OCI-M2 (cell line): ENCODE measurements around the gene FRMD3.

Source experiments
- DNase-seq: peaks from one replicate; lab custom pipeline; 2025; ENCODE audit not compliant: unreplicated experiment; lab: John Stamatoyannopoulos, UW

The FRMD3 gene

DNA sequence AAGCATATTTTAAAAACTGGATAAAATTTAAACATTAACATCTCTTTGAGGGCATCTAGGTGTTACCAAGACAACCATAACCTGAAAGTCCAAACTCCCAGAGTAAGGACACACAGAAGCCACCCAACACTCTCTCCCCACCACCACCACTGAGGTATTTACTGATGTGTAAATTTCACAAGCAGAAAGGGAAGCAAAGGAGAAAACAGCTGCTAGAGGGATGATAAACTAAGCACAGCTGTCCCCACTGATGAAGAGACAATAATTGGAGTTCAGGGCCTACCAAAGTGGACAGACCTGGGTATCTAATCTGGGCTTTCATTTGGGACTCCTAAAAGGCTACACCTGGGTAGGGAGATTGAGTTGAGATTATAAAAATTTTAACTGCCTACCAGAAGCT lies 63.6 kb downstream of the FRMD3 start:
- no peak for DNase-seq

DNA sequence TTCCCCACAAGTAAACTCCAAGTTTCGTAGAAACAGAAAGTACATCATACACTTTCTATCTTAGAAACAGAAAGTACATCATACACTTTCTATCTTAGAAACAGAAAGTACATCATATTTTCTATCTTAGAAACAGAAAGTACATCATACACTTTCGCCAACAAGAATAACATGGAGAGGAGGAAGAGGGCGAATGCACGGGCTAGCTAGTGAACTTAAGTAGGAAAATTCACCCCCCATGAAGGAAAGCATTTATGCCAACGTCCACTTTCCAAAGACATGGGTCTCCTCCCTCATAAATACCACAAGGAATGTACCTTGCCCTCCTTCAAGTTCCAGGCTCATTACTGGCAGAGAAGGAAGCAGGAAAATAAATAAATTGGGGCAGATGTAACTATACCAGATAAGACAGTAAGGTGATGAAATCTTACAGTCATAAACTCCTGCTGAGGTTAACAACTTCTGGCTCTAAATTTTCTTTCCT lies 64.7 kb downstream of the FRMD3 start:
- DNase-seq: no peak

DNA sequence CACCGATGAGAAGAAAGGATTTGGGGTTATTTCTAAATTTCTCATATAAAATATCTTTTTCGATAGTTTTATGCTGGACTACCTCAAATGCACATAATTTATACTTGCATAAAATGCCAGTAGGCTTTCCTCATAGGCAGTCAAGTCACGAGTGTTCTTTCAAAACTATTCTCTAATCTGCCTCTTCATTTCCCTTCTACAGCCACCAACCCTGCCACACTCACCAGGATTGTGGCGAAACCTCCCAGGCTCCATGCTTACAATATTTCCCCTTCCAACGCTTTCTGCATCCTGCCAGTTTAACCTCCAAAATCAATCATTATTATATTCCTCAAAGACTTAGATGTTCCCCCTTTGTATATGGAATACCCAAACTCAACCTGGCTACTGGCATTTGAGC lies 65.4 kb downstream of the FRMD3 start:
- no peak for DNase-seq

DNA sequence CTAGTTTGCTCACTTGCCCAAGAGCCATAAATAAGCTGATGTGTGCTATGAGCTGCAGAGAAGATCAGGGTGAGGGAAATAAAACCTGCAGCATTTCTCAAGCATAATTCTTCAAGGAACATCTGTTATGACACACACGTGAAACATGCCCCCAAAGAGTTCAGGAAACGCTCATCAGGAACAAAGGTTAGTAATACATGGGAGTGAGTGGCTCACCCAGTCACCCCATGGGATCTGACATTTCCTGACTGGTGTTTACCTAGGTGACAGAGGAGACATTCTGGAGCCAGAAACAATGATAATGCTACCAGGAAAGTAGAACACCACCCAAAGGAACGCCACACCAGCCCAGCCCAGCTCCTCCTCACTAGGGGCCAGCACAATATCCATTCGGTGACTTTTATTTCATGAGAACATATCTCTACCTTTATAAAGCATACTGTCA lies 66.0 kb downstream of the FRMD3 start:
- no peak for DNase-seq

DNA sequence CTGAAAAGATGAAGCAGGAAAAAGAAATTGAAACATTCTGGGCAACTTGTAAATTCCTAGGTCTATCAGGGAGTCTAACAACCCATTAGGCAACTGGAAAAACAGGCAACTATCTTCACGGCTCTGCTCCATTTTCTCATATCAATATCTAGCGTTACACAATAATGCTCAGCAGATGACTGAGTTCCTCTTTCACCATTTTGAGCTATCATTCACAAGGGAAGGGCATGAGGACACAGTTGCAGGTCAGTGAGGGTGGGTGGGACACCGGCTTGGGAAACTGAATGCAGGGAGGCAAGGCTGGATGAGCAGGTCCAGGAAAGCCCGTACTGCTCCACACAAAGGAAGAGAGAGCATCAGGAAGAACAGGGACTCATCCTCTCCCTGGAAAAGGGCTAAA lies 67.0 kb downstream of the FRMD3 start:
- no peak for DNase-seq

DNA sequence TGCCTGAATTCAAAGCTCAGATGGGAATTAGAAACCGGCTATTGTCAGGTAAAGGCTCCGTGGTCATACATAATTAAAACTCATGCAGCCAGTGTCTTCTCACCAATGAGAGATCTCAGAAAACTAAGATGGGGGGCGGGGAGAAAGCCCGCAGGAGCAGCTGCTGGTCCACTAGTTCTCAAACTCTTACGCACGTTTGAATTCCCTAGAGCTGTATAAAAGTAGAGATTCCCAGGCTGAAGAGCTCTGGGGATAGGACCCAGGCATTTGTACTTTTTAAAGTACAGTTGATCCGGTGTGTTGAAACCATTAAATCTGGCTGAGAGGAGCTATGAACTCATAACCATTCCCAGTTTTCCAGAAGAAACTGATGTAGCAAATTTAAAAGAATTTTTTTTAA lies 68.5 kb downstream of the FRMD3 start:
- no peak for DNase-seq

DNA sequence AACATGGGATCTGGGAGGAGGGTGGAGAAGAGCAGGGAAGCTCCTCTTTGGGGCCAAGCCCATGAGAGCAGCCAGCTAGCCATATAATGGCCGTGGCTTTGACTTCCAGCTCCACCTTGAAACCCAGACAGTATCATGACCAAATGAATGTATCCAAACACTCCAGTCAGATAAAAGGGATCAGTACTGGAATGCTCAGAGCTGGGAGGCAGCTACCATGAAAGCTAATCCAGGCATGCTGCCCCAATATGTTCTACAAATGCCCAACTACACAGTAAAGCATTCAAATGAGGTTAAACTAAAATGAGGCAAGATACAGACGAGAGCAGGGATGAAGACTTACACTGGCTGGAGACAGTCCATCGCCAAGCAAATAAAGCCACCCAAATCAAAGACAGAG lies 69.4 kb downstream of the FRMD3 start:
- DNase-seq: no peak

DNA sequence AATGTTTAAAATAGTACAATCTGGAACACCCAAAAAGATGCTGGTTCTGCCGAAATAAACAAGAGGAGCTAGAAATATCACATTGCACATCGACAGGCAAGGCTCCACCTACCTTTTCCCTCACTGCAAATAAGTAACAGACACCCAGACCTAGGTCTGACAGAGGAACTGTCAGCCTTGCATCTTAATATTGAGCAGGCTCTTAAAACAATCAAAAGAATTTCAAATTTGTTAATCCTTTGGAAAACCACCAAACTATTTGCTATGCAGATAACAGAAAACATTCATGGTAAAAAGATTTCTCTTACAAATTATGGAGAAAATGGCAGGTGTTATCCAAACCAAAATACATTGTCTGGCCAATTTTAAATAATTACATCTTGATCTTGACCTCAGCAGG lies 71.3 kb downstream of the FRMD3 start:
- no peak for DNase-seq

DNA sequence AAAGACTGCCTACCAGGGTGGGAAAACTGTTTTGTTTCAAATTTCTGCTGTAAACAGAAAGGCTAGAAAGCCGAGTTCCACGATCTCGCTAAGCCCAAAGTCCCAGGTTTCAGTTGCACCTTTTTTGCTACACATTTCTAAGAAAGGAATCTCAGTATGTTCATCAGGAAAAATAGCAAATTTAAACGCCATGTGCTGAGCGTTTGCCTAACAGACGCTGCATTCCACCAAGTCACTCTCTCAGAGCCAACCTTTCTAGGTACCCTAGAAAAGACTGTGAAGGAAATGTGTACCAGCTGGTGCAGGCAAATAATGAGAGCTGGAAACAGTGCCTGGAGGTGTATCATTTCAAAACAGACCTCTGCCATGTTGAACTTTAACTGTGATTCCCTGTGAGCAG lies 71.8 kb downstream of the FRMD3 start:
- no peak for DNase-seq

DNA sequence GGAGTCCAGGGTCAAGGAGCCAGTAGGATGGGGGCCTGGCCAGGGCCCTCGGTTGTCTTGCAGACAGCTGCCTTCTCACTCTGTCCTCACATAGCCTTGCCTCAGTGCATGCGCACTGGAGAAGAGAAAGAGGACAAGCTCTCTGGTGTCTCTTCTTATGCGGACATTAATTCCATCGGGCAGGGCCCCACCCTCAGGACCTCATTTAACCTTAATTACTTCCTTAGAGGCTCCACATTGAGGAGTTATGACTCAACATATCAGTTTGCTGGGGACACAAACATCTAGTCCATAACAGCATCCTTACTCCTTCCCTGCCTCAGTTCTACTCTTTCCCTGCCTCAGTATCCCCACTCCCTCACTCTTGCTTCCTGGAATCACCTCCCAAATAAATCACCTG lies 78.4 kb downstream of the FRMD3 start:
- no peak for DNase-seq

DNA sequence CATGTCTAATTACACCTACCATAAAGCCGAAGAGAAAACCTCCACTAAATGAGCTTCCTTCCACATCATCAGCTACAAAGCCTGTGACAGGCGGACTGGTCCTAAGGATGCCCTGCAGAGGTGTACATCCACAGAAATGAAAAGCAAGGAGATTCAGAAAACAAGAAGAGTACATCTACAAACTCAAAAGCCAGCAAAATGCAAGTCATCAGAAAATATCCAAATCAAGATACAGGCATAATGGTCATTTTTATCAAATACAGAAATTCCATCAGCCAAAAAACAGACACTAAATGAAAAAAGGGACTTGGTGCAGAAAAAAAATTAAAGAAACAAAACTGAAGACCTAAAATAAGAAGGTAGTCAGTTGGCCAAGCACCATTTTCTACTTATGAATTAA lies 79.7 kb downstream of the FRMD3 start:
- DNase-seq: no peak

DNA sequence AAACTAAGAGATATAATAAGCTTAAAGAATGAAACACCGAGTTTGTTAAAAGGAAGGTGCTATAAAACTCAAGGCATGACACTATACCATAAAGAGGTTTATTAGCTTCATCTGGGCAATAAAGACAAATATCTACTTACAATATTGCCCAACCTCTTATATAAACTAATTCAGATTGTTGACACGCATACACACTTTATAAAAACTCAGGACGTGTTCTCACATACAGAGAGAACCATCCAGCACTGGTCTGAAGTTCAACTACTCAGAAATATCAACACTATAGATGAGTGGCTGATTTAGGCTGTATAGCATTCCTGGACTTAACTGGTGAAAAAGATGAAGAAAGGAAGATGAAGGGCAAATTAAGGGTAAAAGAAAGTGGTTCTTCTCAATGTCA lies 81.2 kb downstream of the FRMD3 start:
- no peak for DNase-seq

DNA sequence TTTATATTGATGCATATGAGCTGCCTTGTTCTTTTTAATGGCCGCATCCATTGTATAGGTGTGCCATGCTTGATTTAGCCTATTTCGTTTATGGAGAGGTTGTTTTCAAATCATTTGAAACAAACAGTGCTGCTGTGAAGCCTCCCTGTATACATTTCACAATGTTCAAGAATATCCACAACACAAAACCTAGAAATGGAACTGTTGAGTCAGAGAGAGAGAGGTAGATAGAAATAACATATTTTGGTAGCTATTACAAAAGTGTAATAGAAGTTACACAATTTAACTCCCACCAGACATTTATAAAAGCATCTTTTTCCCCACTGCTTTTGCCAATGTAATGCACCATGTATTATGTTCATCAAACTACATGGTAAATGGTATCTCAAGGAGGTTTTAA lies 82.0 kb downstream of the FRMD3 start:
- no peak for DNase-seq

DNA sequence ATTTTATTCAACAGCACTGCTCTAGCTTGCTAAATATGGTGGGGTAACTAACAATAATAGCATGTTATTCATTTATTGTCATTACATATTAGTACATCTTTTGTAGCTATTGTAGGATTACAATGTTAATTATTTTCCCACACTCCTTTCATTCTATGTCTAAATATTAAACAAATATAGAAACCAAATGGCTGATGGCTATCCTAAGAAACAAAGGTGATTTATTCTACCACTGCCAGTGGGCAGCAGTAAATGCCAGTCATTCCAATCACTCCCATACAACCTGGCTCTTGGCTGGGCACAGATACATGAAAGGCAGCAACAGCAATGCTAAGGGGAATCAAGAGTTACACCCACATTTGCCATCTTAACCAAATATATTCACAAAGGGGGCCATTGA lies 84.1 kb downstream of the FRMD3 start:
- no peak for DNase-seq

DNA sequence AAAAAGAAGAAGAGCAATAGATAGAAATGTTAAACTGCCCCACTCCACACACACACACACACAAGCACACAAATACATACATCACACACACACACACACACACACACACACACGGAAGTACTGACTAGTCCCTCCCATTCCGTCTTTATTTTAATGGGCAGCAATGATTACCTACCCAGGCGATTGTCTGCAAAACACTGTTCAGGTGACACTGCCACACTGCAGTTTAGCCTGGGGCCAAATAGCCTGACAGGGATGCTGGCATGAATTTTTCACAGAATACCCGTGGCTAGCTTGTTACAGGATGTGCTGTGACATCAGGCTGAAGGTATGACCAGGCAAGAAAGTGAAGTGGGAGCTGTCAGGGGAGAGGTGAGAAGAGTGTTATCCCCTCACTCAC lies 86.9 kb downstream of the FRMD3 start:
- no peak for DNase-seq

DNA sequence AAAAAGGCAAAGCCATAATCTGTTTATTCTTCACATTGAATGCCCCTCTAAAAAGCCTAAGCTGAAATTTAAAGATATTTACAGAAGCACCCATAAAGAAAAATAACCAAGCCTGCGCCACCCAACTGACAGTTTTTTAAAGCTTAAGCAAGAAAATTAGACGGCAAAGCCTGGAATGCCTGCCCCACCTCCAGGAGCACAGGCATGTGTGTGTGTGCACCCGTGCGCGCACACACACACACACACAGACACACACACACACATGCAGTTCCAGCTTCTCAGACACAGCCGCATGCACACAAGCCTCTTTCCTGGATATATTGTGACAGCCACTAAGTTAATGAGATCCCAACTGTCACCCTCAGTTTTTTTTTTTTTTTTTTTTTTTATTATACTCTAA lies 88.2 kb downstream of the FRMD3 start:
- DNase-seq: no peak

DNA sequence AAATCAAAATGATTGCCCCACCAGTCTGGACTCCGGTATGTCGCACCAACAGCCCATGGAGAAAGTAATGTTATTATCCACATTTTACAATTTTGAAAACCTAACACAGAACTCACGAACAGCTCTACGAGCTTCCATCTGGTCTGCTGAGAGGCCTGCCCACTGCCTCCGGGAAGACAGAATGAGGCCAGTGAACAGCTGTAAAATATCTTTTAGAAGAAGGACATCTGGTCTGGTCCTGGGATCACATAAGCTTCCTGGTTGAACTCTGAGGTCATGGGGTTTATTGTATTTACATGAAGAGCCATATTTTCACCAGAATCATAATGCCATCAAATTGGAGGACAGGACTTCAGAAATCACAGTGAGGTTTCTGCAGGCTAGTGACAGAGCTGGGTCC lies 89.0 kb downstream of the FRMD3 start:
- no peak for DNase-seq

DNA sequence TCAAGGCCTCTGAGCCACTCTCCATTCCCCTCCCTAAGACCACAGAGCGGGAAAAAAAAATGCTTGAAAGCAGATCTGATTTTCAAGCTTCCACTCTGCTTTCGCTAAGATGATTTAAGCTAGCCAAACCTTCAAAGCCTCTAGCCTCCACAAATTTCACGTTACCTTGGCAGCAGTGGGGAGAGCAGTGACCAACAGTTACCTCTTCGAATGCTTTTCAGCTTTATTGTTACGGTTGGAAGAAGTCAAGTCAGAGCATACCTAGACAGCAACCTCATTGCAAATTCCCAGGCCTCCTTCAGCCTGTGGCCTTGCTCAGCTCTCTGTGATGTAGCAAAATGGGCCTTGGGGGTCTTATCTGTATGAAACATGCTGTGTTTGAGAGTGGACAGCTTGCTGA lies 89.6 kb downstream of the FRMD3 start:
- DNase-seq: no peak

DNA sequence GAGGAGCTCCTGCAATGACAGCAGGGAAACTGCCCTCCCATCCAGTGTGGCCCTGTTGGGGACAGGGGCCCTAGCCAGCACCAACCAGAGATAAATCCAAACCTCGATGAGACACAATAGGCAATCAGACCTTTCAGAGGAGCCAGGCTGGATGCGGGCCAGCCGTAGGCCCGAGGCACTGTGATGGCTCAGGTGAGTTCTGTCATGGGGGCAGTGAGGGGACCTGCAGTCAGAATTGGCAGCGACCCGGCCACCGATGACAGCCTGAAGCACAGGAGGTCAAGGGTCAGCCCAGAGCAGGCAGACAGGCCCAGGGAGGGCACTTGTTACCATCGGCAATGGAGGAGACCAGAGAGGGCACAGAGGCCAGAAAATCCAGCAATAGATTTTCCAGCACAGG lies 90.8 kb downstream of the FRMD3 start:
- no peak for DNase-seq

DNA sequence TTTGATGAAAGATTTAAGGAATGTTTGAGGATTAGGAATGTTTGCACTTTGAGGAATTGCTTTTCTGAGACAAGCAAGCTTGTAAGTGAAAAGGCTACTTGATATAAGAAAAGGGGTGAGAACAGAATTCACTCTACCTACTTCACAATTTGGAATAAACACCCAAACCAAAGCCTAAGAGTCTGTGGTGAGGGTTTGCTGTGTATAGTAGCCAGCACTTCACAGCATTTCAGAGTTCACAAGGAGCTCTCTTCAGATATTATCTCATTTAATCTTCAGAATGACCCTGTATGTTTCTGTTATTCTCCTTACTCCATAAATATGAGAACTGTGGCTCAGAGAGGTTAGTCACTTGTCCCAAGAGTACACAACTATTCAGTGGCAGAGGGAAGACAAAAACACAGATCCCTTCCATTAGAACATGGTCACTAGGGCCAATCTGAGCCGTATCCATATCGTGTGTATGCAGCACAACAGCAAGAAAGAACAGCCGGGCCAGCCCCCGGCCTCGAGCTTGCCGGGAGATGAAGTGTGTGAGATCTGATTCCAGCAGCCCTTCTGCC lies 92.4 kb downstream of the FRMD3 start:
- DNase-seq: no peak

DNA sequence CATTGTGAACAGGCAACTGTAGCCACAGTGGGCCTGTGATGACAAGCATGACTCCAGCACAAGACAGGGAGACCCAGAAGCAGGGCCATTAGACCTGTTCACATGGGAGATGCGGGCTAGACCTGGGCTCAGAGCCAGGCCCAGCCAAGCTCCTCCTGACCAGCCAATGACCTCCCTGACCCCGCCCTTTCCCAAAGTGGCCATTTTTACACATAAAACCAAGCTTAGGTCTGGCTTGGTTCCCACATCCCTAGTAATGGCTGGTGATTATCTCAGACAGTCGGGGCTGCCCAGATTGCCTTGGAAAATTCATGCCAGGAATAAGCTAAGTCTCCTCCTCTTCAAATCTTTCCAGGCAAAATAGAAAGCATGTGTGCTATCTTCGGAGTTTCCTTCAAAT lies 94.1 kb downstream of the FRMD3 start:
- no peak for DNase-seq

DNA sequence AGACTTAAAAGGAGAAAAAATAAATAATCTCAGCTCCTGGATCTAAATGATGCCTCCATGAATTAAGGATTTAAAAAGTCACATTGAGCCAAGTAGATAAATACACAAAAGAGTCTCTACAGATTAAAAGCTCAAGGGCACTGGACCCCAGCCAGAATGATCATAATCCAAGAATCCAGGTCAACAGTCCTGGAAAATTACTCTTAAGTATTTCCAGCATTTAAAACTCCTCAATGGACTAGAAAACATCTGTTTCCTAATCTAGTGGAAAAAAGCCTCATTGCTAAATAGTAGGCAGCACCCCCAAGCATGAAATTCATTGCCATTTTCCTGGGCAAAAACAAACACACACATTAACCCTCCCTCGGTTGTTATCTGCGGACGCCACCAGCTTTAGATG lies 96.8 kb downstream of the FRMD3 start:
- no peak for DNase-seq

DNA sequence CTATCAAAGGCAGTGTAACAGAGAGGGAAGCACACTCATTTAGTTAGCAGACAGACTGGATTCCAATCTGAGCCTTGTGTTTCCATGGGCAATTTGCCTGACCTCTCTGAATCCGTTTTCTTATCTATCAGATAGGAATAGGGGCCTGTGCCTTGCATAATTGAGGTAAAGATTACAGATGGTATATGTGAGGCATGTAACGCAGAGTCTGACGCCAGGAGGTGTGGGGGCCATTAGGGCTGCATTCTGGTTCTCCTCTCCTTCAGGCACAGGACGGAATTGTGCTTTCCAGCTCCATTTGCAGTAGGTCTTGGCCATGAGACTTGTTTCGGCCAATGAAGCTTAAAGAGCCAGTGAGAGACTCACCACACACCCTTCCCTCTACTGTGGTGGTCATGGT lies 97.6 kb downstream of the FRMD3 start:
- DNase-seq: no peak

DNA sequence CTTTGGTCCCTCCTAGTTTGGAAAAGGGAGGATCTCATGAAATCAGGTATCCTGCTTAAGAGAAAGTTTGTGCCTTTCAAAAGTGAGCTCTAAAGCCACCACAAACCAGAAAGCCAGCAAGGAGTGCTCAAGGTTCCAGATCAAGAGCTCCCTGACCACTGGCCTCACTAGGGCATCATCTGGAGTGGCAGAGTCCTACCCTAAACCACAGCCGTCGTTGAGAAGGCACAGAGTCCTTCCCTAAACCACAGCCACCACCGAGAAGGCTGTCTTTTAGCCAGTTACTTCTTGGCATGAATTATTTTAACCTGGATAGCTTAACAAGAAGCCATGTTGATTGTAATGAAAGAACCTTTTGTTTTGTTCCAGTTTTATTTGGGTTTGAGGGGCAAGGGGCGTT lies 102.9 kb downstream of the FRMD3 start:
- DNase-seq: no peak
